Spleen (tissue), 11 donors: ENCODE measurements around the gene EMX1. TPM values are rescaled to one million over a fixed set of nuclear protein-coding genes. Genes with fewer than 3 reads are reported as not detected.

Source experiments
- DNase-seq: peaks from one replicate; pipeline ENCODE4 v3.0.0-alpha.2; 2020
- H3K27ac ChIP-seq, 8 donors: fragments of 200-600 bp; sonication (generic) in 7 of 8; 1 replicate in 4 of 8; 2 replicates in 4 of 8; pipeline versions ENCODE4 v1.5.0 to v1.8.0; 2016 to 2021; ENCODE audit warnings: inconsistent platforms in 4 of 8, mild to moderate bottlenecking in 4 of 8, moderate library complexity in 1 of 8
- H3K27me3 ChIP-seq, 7 donors: fragments of 200-600 bp; sonication (generic) in 6 of 7; replicated peaks in 1 of 7; 1 replicate in 4 of 7; 2 replicates in 3 of 7; pipeline versions ENCODE4 v1.5.0 to v1.8.0; 2016 to 2021; ENCODE audit warnings: inconsistent platforms in 3 of 7, mild to moderate bottlenecking in 1 of 7
- H3K36me3 ChIP-seq, 6 donors: fragments of 200-600 bp; sonication (generic) in 5 of 6; 1 replicate in 4 of 6; 2 replicates in 2 of 6; pipeline versions ENCODE4 v1.5.0 to v1.8.0; 2016 to 2021; ENCODE audit warnings: inconsistent platforms in 2 of 6
- H3K4me1 ChIP-seq, 6 donors: fragments of 200-600 bp; sonication (generic) in 5 of 6; 1 replicate in 3 of 6; 2 replicates in 3 of 6; pipeline versions ENCODE4 v1.5.0 to v1.8.0; 2016 to 2021; ENCODE audit warnings: inconsistent platforms in 3 of 6
- H3K4me3 ChIP-seq, 8 donors: fragments of 200-600 bp; sonication (generic) in 7 of 8; 1 replicate in 4 of 8; 2 replicates in 4 of 8; pipeline versions ENCODE4 v1.5.0 to v1.8.0; 2016 to 2021; ENCODE audit warnings: inconsistent platforms in 4 of 8, mild to moderate bottlenecking in 4 of 8, moderate library complexity in 2 of 8
- H3K9me3 ChIP-seq, 8 donors: fragments of 200-600 bp; sonication (generic) in 7 of 8; 1 replicate in 4 of 8; 2 replicates in 4 of 8; pipeline versions ENCODE4 v1.5.0 to v1.8.0; 2016 to 2021; ENCODE audit warnings: inconsistent platforms in 4 of 8
- CTCF ChIP-seq, 11 experiments: fragments of 200-600 bp in 7 of 11; fragments of 450-650 bp in 4 of 11; sonication (generic) in 4 of 11; IDR thresholded peaks in 8 of 11; conservative IDR thresholded peaks in 3 of 11; 1 replicate in 7 of 11; 2 replicates in 4 of 11; pipeline versions ENCODE4 v1.4.0 to v1.8.0; 2016 to 2021; ENCODE audit warnings: antibody characterized with exemption in 11 of 11, inconsistent platforms in 4 of 11, mild to moderate bottlenecking in 1 of 11
- POLR2A ChIP-seq, 3 donors: fragments of 450-650 bp; IDR thresholded peaks; one replicate each; pipeline ENCODE4 v1.5.1; 2017; ENCODE audit warnings: antibody characterized with exemption in 3 of 3, mild to moderate bottlenecking in 1 of 3
- POLR2AphosphoS5 ChIP-seq, 3 donors: sonication (generic); formaldehyde crosslinking; IDR thresholded peaks; one replicate each; pipeline ENCODE4 v1.5.1; 2017; ENCODE audit warnings: antibody characterized with exemption in 3 of 3
- WGBS, 5 donors: extraction: QIAGEN DNeasy Blood & Tissue Kit in 3 of 5; methylation state at CpG; one replicate each; pipeline versions ENCODE4 v1.1.5 to v1.1.7; 2013 to 2018; 5-methylcytosine and 5-hydroxymethylcytosine counted together
- intact Hi-C: fragments of 100-400 bp; cut with DNase I; formaldehyde crosslinking; loops from one replicate; pipeline ENCODE4 v1.15.0; 2023; ENCODE audit warnings: low total_unique reads
- polyA plus RNA-seq, 3 donors: library from polyadenylated mRNA; stranded (reverse); fragments of 200-250 nt; gene quantifications; one replicate each; pipeline ENCODE4 v1.2.1, GENCODE V29; 2013
- total RNA-seq, 7 donors: library from RNA; depleted of rRNA in 3 of 7; stranded (reverse); fragments of >200 nt in 3 of 7; fragmentation: NEBNext Ultra II Directional in 4 of 7; extraction: Animal tissue kit (Norgen Biotek cat#: 25700) in 4 of 7; gene quantifications; one replicate each; pipeline versions ENCODE4 v1.1.0 to v1.2.1, GENCODE V29; 2016 to 2021
- donor health status: healthy with polysubstance abuse.
- donor health status: DM: no; HTN: no; CAD: no; lungs with moderate emphysema.
- donor health status: DM: no; HTN: no; CAD: no.
- donor health status: Bipolar disorder and iron deficiency.
- donor health status: healthy.
- donor health status: DM: no; HTN: no; CAD: no.
- donor health status: DM: yes; HTN: yes; CAD: no.

EMX1 gene
- total and polyA plus RNA-seq, 10 donors, result not detected

GRCh38 chr2:72936660-72937355 lies 19.5 kb downstream of the EMX1 start:
- Histone ChIP-seq H3K36me3 (peaks cover 0 to 19% (median 0%) of the 10 kb centered on the region in 6 donors), H3K9me3 (no peaks in the 10 kb centered on the region), H3K27ac (no peak overlapping the region), H3K4me3 (no peak overlapping the region), H3K4me1 (no peaks in the 10 kb centered on the region), H3K27me3 (peaks cover 0 to 20% (median 0%) of the 10 kb centered on the region in 7 donors)
- WGBS, 5 donors, result 74 to 82% (median 79%) methylated on average over 13 to 19 of the region's 19 CpGs
- TF ChIP-seq CTCF (IDR thresholded peaks at IDR 0.05 in 8 of 11, conservative IDR thresholded peaks at IDR 0.05 in 3 of 11), result no peak
- TF ChIP-seq POLR2A (IDR thresholded peaks at IDR 0.05), result no peak
- TF ChIP-seq POLR2AphosphoS5 (IDR thresholded peaks at IDR 0.05), result no peak
- intact Hi-C loops, result no loop called here
- DNase-seq, result no peak

- no peaks in the 10 kb centered on the region for H3K9me3 ChIP-seq
- H3K4me3 ChIP-seq, result no peak overlapping the region
- H3K36me3 ChIP-seq, result peaks cover 0 to 24% (median 0%) of the 10 kb centered on the region in 6 donors
- TF ChIP-seq POLR2AphosphoS5 (IDR thresholded peaks at IDR 0.05) (no peak), CTCF (IDR thresholded peaks at IDR 0.05 in 8 of 11, conservative IDR thresholded peaks at IDR 0.05 in 3 of 11) (no peak), POLR2A (IDR thresholded peaks at IDR 0.05) (no peak)
- H3K27ac ChIP-seq, result no peak overlapping the region
- no peak for DNase-seq
- peaks cover 0 to 15% (median 0%) of the 10 kb centered on the region in 7 donors for H3K27me3 ChIP-seq
- H3K4me1 ChIP-seq, result no peaks in the 10 kb centered on the region
- 66 to 91% (median 80%) methylated on average over 12 to 15 of the region's 15 CpGs for WGBS, 5 donors
- intact Hi-C loops, result no loop called here
Measured at GRCh38 chr2:72937356-72937669, 20.0 kb downstream of the EMX1 start.

GRCh38 chr2:72938455-72938854 lies 21.1 kb downstream of the EMX1 start:
- no peak for DNase-seq
- Histone ChIP-seq H3K36me3 (peaks cover 0 to 36% (median 0%) of the 10 kb centered on the region in 6 donors), H3K27ac (no peak overlapping the region), H3K27me3 (peaks cover 0 to 8% (median 0%) of the 10 kb centered on the region in 7 donors), H3K4me3 (no peak overlapping the region), H3K9me3 (no peaks in the 10 kb centered on the region), H3K4me1 (no peaks in the 10 kb centered on the region)
- TF ChIP-seq POLR2A (IDR thresholded peaks at IDR 0.05) (no peak), POLR2AphosphoS5 (IDR thresholded peaks at IDR 0.05) (no peak), CTCF (IDR thresholded peaks at IDR 0.05 in 8 of 11, conservative IDR thresholded peaks at IDR 0.05 in 3 of 11) (no peak)
- 50 to 76% (median 67%) methylated on average over 3 to 5 of the region's 5 CpGs for WGBS, 5 donors
- intact Hi-C loops, result no loop called here

GRCh38 chr2:72940361-72940760 lies 23.0 kb downstream of the EMX1 start:
- Histone ChIP-seq H3K27ac (no peak overlapping the region), H3K36me3 (peaks cover 0 to 55% (median 15%) of the 10 kb centered on the region in 6 donors), H3K27me3 (peaks cover 0 to 3% (median 0%) of the 10 kb centered on the region in 7 donors), H3K4me1 (no peaks in the 10 kb centered on the region), H3K9me3 (no peaks in the 10 kb centered on the region), H3K4me3 (no peak overlapping the region)
- WGBS, 5 donors, result 83 to 91% (median 85%) methylated on average over 6 of the region's 6 CpGs
- DNase-seq, result no peak
- no peak for TF ChIP-seq POLR2A (IDR thresholded peaks at IDR 0.05)
- no peak for TF ChIP-seq CTCF (IDR thresholded peaks at IDR 0.05 in 8 of 11, conservative IDR thresholded peaks at IDR 0.05 in 3 of 11)
- no peak for TF ChIP-seq POLR2AphosphoS5 (IDR thresholded peaks at IDR 0.05)
- intact Hi-C loops, result no loop called here
